Measurements from ENCODE around the gene SYNE1. TPM values are rescaled to one million over a fixed set of nuclear protein-coding genes. Genes with fewer than 3 reads are reported as not detected.

SYNE1 gene
- total RNA-seq, 2 experiments from 2014 or later, result 29.5 to 35.1 TPM

- CTCF ChIA-PET, result no interaction called here
- no peaks in the 10 kb centered on the region for H3K36me3 Mint-ChIP-seq (ENCODE audit: low read depth)
- H3K4me1 Mint-ChIP-seq (ENCODE audit: low read depth), result peaks cover 3% of the 10 kb centered on the region
- intact Hi-C loops (cut with micrococcal nuclease), result no loop called here
- POLR2A ChIA-PET, result no interaction called here
- H3K4me3 Mint-ChIP-seq, result no peak overlapping the region
- no peaks in the 10 kb centered on the region for H3K9me3 Mint-ChIP-seq
- H3K27ac Mint-ChIP-seq, result no peak overlapping the region
- no peak for ATAC-seq
- no peak for DNase-seq
- no peak for TF ChIP-seq CTCF (IDR thresholded peaks at IDR 0.05)
- no peaks in the 10 kb centered on the region for H3K27me3 Mint-ChIP-seq
Measured at GRCh38 chr6:152091851-152092341, 545.3 kb downstream of the SYNE1 start.

GRCh38 chr6:152091201-152091600 lies 546.0 kb downstream of the SYNE1 start:
- no peaks in the 10 kb centered on the region for H3K27me3 Mint-ChIP-seq
- ATAC-seq (no peak), DNase-seq (no peak)
- TF ChIP-seq CTCF (IDR thresholded peaks at IDR 0.05), result no peak
- no peak overlapping the region for H3K27ac Mint-ChIP-seq
- CTCF ChIA-PET, result no interaction called here
- H3K4me1 Mint-ChIP-seq (ENCODE audit: low read depth), result peaks cover 3% of the 10 kb centered on the region
- no peaks in the 10 kb centered on the region for H3K9me3 Mint-ChIP-seq
- POLR2A ChIA-PET, result no interaction called here
- no peak overlapping the region for H3K4me3 Mint-ChIP-seq
- intact Hi-C loops (cut with micrococcal nuclease), result no loop called here
- H3K36me3 Mint-ChIP-seq (ENCODE audit: low read depth), result no peaks in the 10 kb centered on the region

GRCh38 chr6:152089992-152090391 lies 547.2 kb downstream of the SYNE1 start:
- no peak for DNase-seq
- Mint-ChIP-seq H3K36me3 (ENCODE audit: low read depth) (no peaks in the 10 kb centered on the region), H3K9me3 (no peaks in the 10 kb centered on the region), H3K27ac (no peak overlapping the region), H3K4me3 (no peak overlapping the region), H3K4me1 (ENCODE audit: low read depth) (peaks cover 2% of the 10 kb centered on the region), H3K27me3 (no peaks in the 10 kb centered on the region)
- intact Hi-C loops (cut with micrococcal nuclease), result no loop called here
- ATAC-seq, result no peak
- ChIA-PET POLR2A (no interaction called here), CTCF (no interaction called here)
- TF ChIP-seq CTCF (IDR thresholded peaks at IDR 0.05), result no peak

GRCh38 chr6:152087701-152088100 lies 549.5 kb downstream of the SYNE1 start:
- POLR2A ChIA-PET, result no interaction called here
- no peak overlapping the region for H3K27ac Mint-ChIP-seq
- intact Hi-C loops (cut with micrococcal nuclease), result no loop called here
- H3K4me1 Mint-ChIP-seq (ENCODE audit: low read depth), result no peaks in the 10 kb centered on the region
- CTCF ChIA-PET, result no interaction called here
- ATAC-seq, result no peak
- TF ChIP-seq CTCF (IDR thresholded peaks at IDR 0.05), result no peak
- no peak overlapping the region for H3K4me3 Mint-ChIP-seq
- DNase-seq, result no peak
- H3K27me3 Mint-ChIP-seq, result no peaks in the 10 kb centered on the region
- H3K36me3 Mint-ChIP-seq (ENCODE audit: low read depth), result no peaks in the 10 kb centered on the region
- no peaks in the 10 kb centered on the region for H3K9me3 Mint-ChIP-seq

- no peak for ATAC-seq
- Mint-ChIP-seq H3K27me3 (no peaks in the 10 kb centered on the region), H3K36me3 (ENCODE audit: low read depth) (no peaks in the 10 kb centered on the region), H3K4me1 (ENCODE audit: low read depth) (no peaks in the 10 kb centered on the region), H3K27ac (no peak overlapping the region), H3K4me3 (no peak overlapping the region), H3K9me3 (no peaks in the 10 kb centered on the region)
- ChIA-PET POLR2A (no interaction called here), CTCF (interaction anchor here (1.0 kb wide), 1 partner anchor 8 kb away, joined by 3 read pairs; no protein-coding TSS in a partner anchor)
- DNase-seq, result no peak
- intact Hi-C loops (cut with micrococcal nuclease), result no loop called here
- TF ChIP-seq CTCF (IDR thresholded peaks at IDR 0.05), result no peak
Measured at GRCh38 chr6:152087096-152087495, 550.1 kb downstream of the SYNE1 start.

Measured in activated CD8-positive, alpha-beta T cell treated with anti-CD3 and anti-CD28 coated beads for 36 hours (primary cell).